Naive thymus-derived CD4-positive, alpha-beta T cell (primary cell): ENCODE measurements around the gene PTPRF. TPM values are rescaled to one million over a fixed set of nuclear protein-coding genes. Genes with fewer than 3 reads are reported as not detected.
A peak's percentile ranks its signal among the peaks of the same experiment; 100 is the strongest.
"Not testable (repeated sequence)": the region's sequence is repeated elsewhere in the genome, so short reads cannot be mapped to it uniquely, and the experiment has no call there.

Source experiments
- ATAC-seq: fragments of 150-1000 bp; cut with Tn5 transposase; 2 replicates; pipeline ENCODE4 v1.10.0; 2021; ENCODE audit warnings: mild to moderate bottlenecking, moderate library complexity
- CTCF ChIA-PET: fragments of 350-600 bp; sonication (Branson Sonifier 250); formaldehyde crosslinking; loops from one replicate; lab custom pipeline; 2021; ENCODE audit warnings: antibody characterized with exemption; lab: Charles Lee
- POLR2A ChIA-PET: fragments of 350-600 bp; sonication (Branson Sonifier 250); formaldehyde crosslinking; loops from one replicate; lab custom pipeline; 2021; ENCODE audit warnings: antibody characterized with exemption, inconsistent platforms; lab: Charles Lee
- DNase-seq, 9 donors: peaks; one replicate each; pipeline versions ENCODE4 v3.0.0 to v3.0.0-alpha.2; 2020 to 2022; ENCODE audit warnings: mixed read lengths in 1 of 9
- H3K27ac ChIP-seq: one replicate; pipeline ENCODE4 v1.7.0; 2013; ENCODE audit warnings: mild to moderate bottlenecking, low read depth, low read length, moderate library complexity
- H3K27me3 ChIP-seq, 2 donors: one replicate each; pipeline ENCODE4 v1.7.0; 2013; ENCODE audit warnings: low read length in 2 of 2, mild to moderate bottlenecking in 2 of 2, moderate library complexity in 2 of 2; ENCODE audit not compliant: control insufficient read depth in 2 of 2, insufficient read depth in 2 of 2
- H3K36me3 ChIP-seq, 3 experiments: 1 replicate in 2 of 3; 2 replicates in 1 of 3; pipeline ENCODE4 v1.7.0; 2013; ENCODE audit warnings: low read length in 3 of 3, mild to moderate bottlenecking in 3 of 3, moderate library complexity in 1 of 3; ENCODE audit not compliant: insufficient read depth in 3 of 3, control insufficient read depth in 2 of 3
- H3K4me1 ChIP-seq, 2 donors: one replicate each; pipeline ENCODE4 v1.7.0; 2013; ENCODE audit warnings: low read length in 2 of 2, mild to moderate bottlenecking in 2 of 2, moderate library complexity in 1 of 2; ENCODE audit not compliant: control insufficient read depth in 2 of 2, insufficient read depth in 2 of 2
- H3K4me3 ChIP-seq: 2 replicates; pipeline ENCODE4 v1.7.0; 2013; ENCODE audit warnings: mild to moderate bottlenecking, low read length
- H3K9me3 ChIP-seq, 3 experiments: 1 replicate in 2 of 3; 2 replicates in 1 of 3; pipeline ENCODE4 v1.7.0; 2013; ENCODE audit warnings: low read length in 3 of 3; ENCODE audit not compliant: control insufficient read depth in 2 of 3
- H3K27ac Mint-ChIP-seq, 9 donors: one replicate each; pipeline ENCODE4 v1.8.0; 2020 to 2022; ENCODE audit warnings: mixed read lengths in 9 of 9, mild to moderate bottlenecking in 8 of 9, moderate library complexity in 5 of 9, inconsistent platforms in 2 of 9
- H3K27me3 Mint-ChIP-seq, 5 donors: one replicate each; pipeline ENCODE4 v1.8.0; 2021 to 2022; ENCODE audit warnings: mixed read lengths in 5 of 5, mild to moderate bottlenecking in 1 of 5
- H3K36me3 Mint-ChIP-seq, 5 donors: one replicate each; pipeline ENCODE4 v1.8.0; 2020 to 2022; ENCODE audit warnings: mixed read lengths in 5 of 5, mild to moderate bottlenecking in 3 of 5, inconsistent platforms in 1 of 5
- H3K4me1 Mint-ChIP-seq, 7 donors: one replicate each; pipeline ENCODE4 v1.8.0; 2020 to 2022; ENCODE audit warnings: mixed read lengths in 7 of 7, mild to moderate bottlenecking in 3 of 7, inconsistent platforms in 1 of 7
- H3K4me3 Mint-ChIP-seq, 10 donors: one replicate each; pipeline ENCODE4 v1.8.0; 2020 to 2022; ENCODE audit warnings: mild to moderate bottlenecking in 10 of 10, mixed read lengths in 10 of 10, moderate library complexity in 6 of 10, inconsistent platforms in 2 of 10
- H3K9me3 Mint-ChIP-seq, 11 donors: one replicate each; pipeline ENCODE4 v1.8.0; 2020 to 2022; ENCODE audit warnings: mixed read lengths in 11 of 11, mild to moderate bottlenecking in 4 of 11, inconsistent platforms in 1 of 11, moderate library complexity in 1 of 11
- intact Hi-C, 2 donors: fragments of 100-400 bp; cut with micrococcal nuclease; formaldehyde crosslinking; loops; one replicate each; pipeline ENCODE4 v1.15.1; 2023
- polyA plus RNA-seq, 2 donors: library from polyadenylated mRNA; unstranded; fragments of 300-500 nt; fragmentation: Illumina TruSeq; gene quantifications; one replicate each; pipeline ENCODE4 v1.2.3, GENCODE V29; 2021
- total RNA-seq, 6 experiments: library from RNA in 5 of 6; stranded (reverse) in 5 of 6; gene quantifications; 1 replicate in 5 of 6; 2 replicates in 1 of 6; pipeline ENCODE4 v1.2.3 and lab custom pipeline; 2021 to 2026

The PTPRF gene
- total and polyA plus RNA-seq, 7 experiments from 2014 or later = 0.49 to 2.3 (median 1.8) TPM; not detected in 4

- H3K4me3 ChIP-seq, POLR2A ChIA-PET, H3K9me3 Mint-ChIP-seq, ATAC-seq, DNase-seq, H3K27ac ChIP-seq, H3K27me3 ChIP-seq, H3K36me3 ChIP-seq, H3K9me3 ChIP-seq, intact Hi-C loops, H3K4me1 ChIP-seq, H3K36me3 Mint-ChIP-seq, CTCF ChIA-PET: not testable (repeated sequence)
- peaks cover 4 to 35% (median 13%) of the 10 kb centered on the region in 5 donors for H3K27me3 Mint-ChIP-seq
- peak overlapping the region in 6 of 10 donors; percentile 14 to 64 (median 54) for H3K4me3 Mint-ChIP-seq
- H3K27ac Mint-ChIP-seq = peak overlapping the region in 1 of 9 donors; percentile 25
- H3K4me1 Mint-ChIP-seq = peaks cover 0 to 12% (median 4%) of the 10 kb centered on the region in 7 donors
Observed at GRCh38 chr1:43549394-43549793, 18.7 kb downstream of the PTPRF start.

GRCh38 chr1:43549921-43550597 is 19.4 kb downstream of the PTPRF start:
- H3K4me1 Mint-ChIP-seq = peaks cover 0 to 13% (median 5%) of the 10 kb centered on the region in 7 donors
- Histone ChIP-seq H3K36me3 (no peaks in the 10 kb centered on the region), H3K4me3 (no peak overlapping the region), H3K4me1 (no peaks in the 10 kb centered on the region), H3K9me3 (no peaks in the 10 kb centered on the region), H3K27me3 (no peaks in the 10 kb centered on the region), H3K27ac (no peak overlapping the region)
- DNase-seq (peak in 1 of 9 donors; percentile 31), ATAC-seq (no peak)
- H3K27ac Mint-ChIP-seq = no peak overlapping the region
- intact Hi-C loops = no loop called here
- no peaks in the 10 kb centered on the region for H3K9me3 Mint-ChIP-seq
- POLR2A ChIA-PET = no interaction called here
- peaks cover 4 to 35% (median 13%) of the 10 kb centered on the region in 5 donors for H3K27me3 Mint-ChIP-seq
- H3K4me3 Mint-ChIP-seq = peak overlapping the region in 8 of 10 donors; percentile 35 to 72 (median 62)
- CTCF ChIA-PET = interaction anchor here (0.7 kb wide), 1 partner anchor 20 kb away, joined by 3 read pairs; no protein-coding TSS in a partner anchor
- no peaks in the 10 kb centered on the region for H3K36me3 Mint-ChIP-seq

- H3K4me3 ChIP-seq = no peak overlapping the region
Observed at GRCh38 chr1:43550598-43551246, 20.0 kb downstream of the PTPRF start.

GRCh38 chr1:43551396-43551888 is 20.8 kb downstream of the PTPRF start:
- no peaks in the 10 kb centered on the region for H3K9me3 ChIP-seq
- peaks cover 0 to 13% (median 5%) of the 10 kb centered on the region in 7 donors for H3K4me1 Mint-ChIP-seq
- no peak for ATAC-seq

More at GRCh38 chr1:43550598-43551246, 20.0 kb downstream of the PTPRF start:
- no peaks in the 10 kb centered on the region for H3K9me3 ChIP-seq
- H3K27me3 ChIP-seq = no peaks in the 10 kb centered on the region
- peak overlapping the region in 9 of 10 donors; percentile 32 to 72 (median 58) for H3K4me3 Mint-ChIP-seq
- no peak overlapping the region for H3K27ac ChIP-seq
- H3K27me3 Mint-ChIP-seq = peaks cover 4 to 35% (median 13%) of the 10 kb centered on the region in 5 donors
- ChIA-PET CTCF (interaction anchor here (0.7 kb wide), 1 partner anchor 21 kb away, joined by 3 read pairs; no protein-coding TSS in a partner anchor), POLR2A (no interaction called here)
- H3K4me1 Mint-ChIP-seq = peaks cover 0 to 13% (median 5%) of the 10 kb centered on the region in 7 donors
- intact Hi-C loops = no loop called here
- H3K9me3 Mint-ChIP-seq = no peaks in the 10 kb centered on the region
- no peak for ATAC-seq
- DNase-seq = no peak
- no peak overlapping the region for H3K27ac Mint-ChIP-seq
- H3K4me1 ChIP-seq = no peaks in the 10 kb centered on the region
- H3K36me3 Mint-ChIP-seq = no peaks in the 10 kb centered on the region
- H3K36me3 ChIP-seq = no peaks in the 10 kb centered on the region

GRCh38 chr1:43552059-43552742 is 21.5 kb downstream of the PTPRF start:
- ATAC-seq (no peak), DNase-seq (no peak)
- intact Hi-C loops = no loop called here
- Mint-ChIP-seq H3K4me3 (no peak overlapping the region), H3K4me1 (peaks cover 0 to 13% (median 5%) of the 10 kb centered on the region in 7 donors), H3K9me3 (no peaks in the 10 kb centered on the region), H3K27ac (peak overlapping the region in 1 of 9 donors; percentile 51), H3K36me3 (no peaks in the 10 kb centered on the region), H3K27me3 (peaks cover 4 to 32% (median 13%) of the 10 kb centered on the region in 5 donors)
- no peaks in the 10 kb centered on the region for H3K27me3 ChIP-seq
- H3K4me3 ChIP-seq = no peak overlapping the region
- POLR2A ChIA-PET = no interaction called here
- H3K27ac ChIP-seq = no peak overlapping the region
- no peaks in the 10 kb centered on the region for H3K36me3 ChIP-seq
- H3K9me3 ChIP-seq = no peaks in the 10 kb centered on the region
- no peaks in the 10 kb centered on the region for H3K4me1 ChIP-seq
- CTCF ChIA-PET = interaction anchor here (0.9 kb wide), 1 partner anchor 10 kb away, joined by 4 read pairs; no protein-coding TSS in a partner anchor

More at GRCh38 chr1:43551396-43551888, 20.8 kb downstream of the PTPRF start:
- H3K27me3 ChIP-seq = no peaks in the 10 kb centered on the region
- H3K4me3 Mint-ChIP-seq = no peak overlapping the region
- no peak overlapping the region for H3K4me3 ChIP-seq
- ChIA-PET POLR2A (no interaction called here), CTCF (no interaction called here)
- DNase-seq = no peak
- H3K27ac ChIP-seq = no peak overlapping the region
- H3K36me3 ChIP-seq = no peaks in the 10 kb centered on the region
- H3K4me1 ChIP-seq = no peaks in the 10 kb centered on the region
- intact Hi-C loops = no loop called here
- H3K36me3 Mint-ChIP-seq = no peaks in the 10 kb centered on the region
- no peaks in the 10 kb centered on the region for H3K9me3 Mint-ChIP-seq
- H3K27me3 Mint-ChIP-seq = peaks cover 4 to 32% (median 13%) of the 10 kb centered on the region in 5 donors
- H3K27ac Mint-ChIP-seq = no peak overlapping the region

DNA sequence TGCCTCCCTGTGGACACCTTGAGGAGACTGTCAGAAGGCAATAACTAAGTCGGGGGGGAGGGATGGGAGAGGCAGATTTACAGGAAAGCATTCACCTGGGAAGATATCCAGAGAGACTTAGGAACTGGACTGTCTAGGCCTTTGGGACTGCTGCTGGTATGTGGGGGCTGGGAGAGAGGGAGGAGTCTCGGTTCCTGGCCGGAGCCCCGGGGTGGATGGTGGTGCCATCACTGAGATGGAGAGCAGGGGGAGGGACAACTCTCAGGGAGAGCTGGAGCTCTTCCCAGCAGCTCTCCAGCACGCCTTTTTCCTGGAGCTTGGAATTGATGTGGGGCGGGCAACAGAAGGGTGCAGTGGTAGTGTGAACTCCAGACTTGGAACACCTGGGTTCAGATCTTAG is 22.1 kb downstream of the PTPRF start:
- ATAC-seq = no peak
- intact Hi-C loops = no loop called here

More for the DNA sequence above, 22.1 kb downstream of the PTPRF start:
- ChIA-PET POLR2A (no interaction called here), CTCF (interaction anchor here (0.9 kb wide), 1 partner anchor 11 kb away, joined by 4 read pairs; no protein-coding TSS in a partner anchor)
- no peaks in the 10 kb centered on the region for H3K9me3 ChIP-seq
- H3K4me3 Mint-ChIP-seq = no peak overlapping the region
- H3K27ac Mint-ChIP-seq = no peak overlapping the region
- no peaks in the 10 kb centered on the region for H3K36me3 Mint-ChIP-seq
- H3K4me1 Mint-ChIP-seq = peaks cover 0 to 13% (median 5%) of the 10 kb centered on the region in 7 donors
- H3K4me1 ChIP-seq = no peaks in the 10 kb centered on the region
- no peaks in the 10 kb centered on the region for H3K9me3 Mint-ChIP-seq
- DNase-seq = no peak
- H3K36me3 ChIP-seq = no peaks in the 10 kb centered on the region
- H3K27ac ChIP-seq = no peak overlapping the region
- H3K27me3 ChIP-seq = no peaks in the 10 kb centered on the region
- no peak overlapping the region for H3K4me3 ChIP-seq
- H3K27me3 Mint-ChIP-seq = peaks cover 4 to 27% (median 13%) of the 10 kb centered on the region in 5 donors
